Pancreas (tissue), 10 donors: ENCODE data around the gene SSNA1. TPM values are rescaled to one million over a fixed set of nuclear protein-coding genes. Genes with fewer than 3 reads are reported as not detected.
A peak's percentile ranks its signal among the peaks of the same experiment; 100 is the strongest.

ENCODE experiments used
- ATAC-seq, 4 donors: fragments of 200-7000 bp; cut with Tn5 transposase; one replicate each; pipeline versions ENCODE4 v1.8.0 to v1.9.1; 2020; ENCODE audit warnings: mild to moderate bottlenecking in 4 of 4, moderate library complexity in 4 of 4
- DNase-seq, 6 donors: peaks; one replicate each; pipeline ENCODE4 v3.0.0-alpha.2; 2020
- FAIRE-seq: peaks from 2 replicates; lab custom pipeline; 2012; peaks lifted over from hg19 to GRCh38; lab: Jason Lieb, UNC
- H3K27ac ChIP-seq, 4 donors: fragments of 200-600 bp; sonication (generic); 1 replicate in 3 of 4; 2 replicates in 1 of 4; pipeline versions ENCODE4 v1.5.0 to v1.8.0; 2020
- H3K27me3 ChIP-seq, 4 donors: fragments of 200-600 bp; one replicate each; pipeline ENCODE4 v1.8.0; 2021
- H3K36me3 ChIP-seq, 3 donors: fragments of 200-600 bp; sonication (generic) in 1 of 3; one replicate each; pipeline versions ENCODE4 v1.5.0 to v1.8.0; 2020 to 2021
- H3K4me1 ChIP-seq, 3 donors: fragments of 200-600 bp; one replicate each; pipeline ENCODE4 v1.8.0; 2021
- H3K4me3 ChIP-seq, 4 donors: fragments of 200-600 bp; sonication (generic) in 2 of 4; one replicate each; pipeline versions ENCODE4 v1.5.0 to v1.8.0; 2020 to 2021
- H3K9me3 ChIP-seq, 4 donors: fragments of 200-600 bp; one replicate each; pipeline ENCODE4 v1.8.0; 2021
- WGBS, 2 donors: extraction: QIAGEN DNeasy Blood & Tissue Kit; methylation state at CpG; one replicate each; pipeline ENCODE4 v1.1.7; 2013; 5-methylcytosine and 5-hydroxymethylcytosine counted together
- intact Hi-C, 3 donors: fragments of 100-400 bp; cut with DNase I; formaldehyde crosslinking; loops; one replicate each; pipeline versions ENCODE4 v1.11.1 to v1.14.2; 2022
- polyA plus RNA-seq, 2 donors: library from polyadenylated mRNA; stranded (reverse); fragments of 200-250 nt; gene quantifications; one replicate each; pipeline ENCODE4 v1.2.3, GENCODE V29; 2013
- total RNA-seq, 6 donors: library from RNA; stranded (reverse); fragmentation: NEBNext Ultra II Directional in 4 of 6; extraction: Animal tissue kit (Norgen Biotek cat#: 25700) in 4 of 6; gene quantifications; one replicate each; pipeline versions ENCODE4 v1.2.1 to v1.2.4, GENCODE V29; 2021 to 2023
- TF ChIP-seq, protein P1 (sequence below), 4 donors: fragments of 200-600 bp; sonication (generic) in 3 of 4; IDR thresholded peaks; one replicate each; pipeline versions ENCODE4 v1.5.0 to v1.8.0; 2021; ENCODE audit warnings: antibody characterized with exemption in 4 of 4
- donor health status: healthy with polysubstance abuse.
- donor health status: DM: no; HTN: no; CAD: no; lungs with moderate emphysema.
- donor health status: DM: no; HTN: no; CAD: no.
- donor health status: control.
- donor health status: control.
- donor health status: Bipolar disorder and iron deficiency.
- donor health status: DM: yes; HTN: yes; CAD: no.
- donor health status: DM: no; HTN: no; CAD: no.
- donor health status: DM: no; HTN: no; CAD: no.
- donor health status: DM: yes; HTN: yes; CAD: no.

The SSNA1 gene
- total and polyA plus RNA-seq, 8 donors: 30.8 to 81.0 (median 41.1) TPM

GRCh38 chr9:137145731-137146526 lies 42.5 kb upstream of the SSNA1 start:
- FAIRE-seq: no peak
- TF ChIP-seq, protein P1, sequence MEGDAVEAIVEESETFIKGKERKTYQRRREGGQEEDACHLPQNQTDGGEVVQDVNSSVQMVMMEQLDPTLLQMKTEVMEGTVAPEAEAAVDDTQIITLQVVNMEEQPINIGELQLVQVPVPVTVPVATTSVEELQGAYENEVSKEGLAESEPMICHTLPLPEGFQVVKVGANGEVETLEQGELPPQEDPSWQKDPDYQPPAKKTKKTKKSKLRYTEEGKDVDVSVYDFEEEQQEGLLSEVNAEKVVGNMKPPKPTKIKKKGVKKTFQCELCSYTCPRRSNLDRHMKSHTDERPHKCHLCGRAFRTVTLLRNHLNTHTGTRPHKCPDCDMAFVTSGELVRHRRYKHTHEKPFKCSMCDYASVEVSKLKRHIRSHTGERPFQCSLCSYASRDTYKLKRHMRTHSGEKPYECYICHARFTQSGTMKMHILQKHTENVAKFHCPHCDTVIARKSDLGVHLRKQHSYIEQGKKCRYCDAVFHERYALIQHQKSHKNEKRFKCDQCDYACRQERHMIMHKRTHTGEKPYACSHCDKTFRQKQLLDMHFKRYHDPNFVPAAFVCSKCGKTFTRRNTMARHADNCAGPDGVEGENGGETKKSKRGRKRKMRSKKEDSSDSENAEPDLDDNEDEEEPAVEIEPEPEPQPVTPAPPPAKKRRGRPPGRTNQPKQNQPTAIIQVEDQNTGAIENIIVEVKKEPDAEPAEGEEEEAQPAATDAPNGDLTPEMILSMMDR (IDR thresholded peaks at IDR 0.05): no peak
- no peaks in the 10 kb centered on the region for H3K4me1 ChIP-seq
- H3K27ac ChIP-seq: no peak overlapping the region
- 34 to 45% methylated on average over 33 to 48 of the region's 49 CpGs for WGBS, 2 donors
- DNase-seq: peak in 2 of 6 donors; percentile 27 to 60
- H3K4me3 ChIP-seq: no peak overlapping the region
- no peaks in the 10 kb centered on the region for H3K27me3 ChIP-seq
- no peaks in the 10 kb centered on the region for H3K36me3 ChIP-seq
- ATAC-seq: no peak
- intact Hi-C loops: no loop called here
- no peaks in the 10 kb centered on the region for H3K9me3 ChIP-seq

GRCh38 chr9:137146527-137146918 lies 42.0 kb upstream of the SSNA1 start:
- H3K27ac ChIP-seq: no peak overlapping the region
- ATAC-seq: no peak
- intact Hi-C loops: no loop called here
- 42 to 49% methylated on average over 9 of the region's 9 CpGs for WGBS, 2 donors
- no peaks in the 10 kb centered on the region for H3K4me1 ChIP-seq
- TF ChIP-seq, protein P1 (IDR thresholded peaks at IDR 0.05): no peak
- no peaks in the 10 kb centered on the region for H3K9me3 ChIP-seq
- no peaks in the 10 kb centered on the region for H3K27me3 ChIP-seq
- DNase-seq: peak in 2 of 6 donors; percentile 16 to 45
- H3K4me3 ChIP-seq: no peak overlapping the region
- FAIRE-seq: no peak
- no peaks in the 10 kb centered on the region for H3K36me3 ChIP-seq

- no peaks in the 10 kb centered on the region for H3K9me3 ChIP-seq
- H3K4me1 ChIP-seq: no peaks in the 10 kb centered on the region
- 70 to 78% methylated on average over 25 to 26 of the region's 26 CpGs for WGBS, 2 donors
- H3K36me3 ChIP-seq: no peaks in the 10 kb centered on the region
- DNase-seq: peak in 2 of 6 donors; percentile 19 to 55
- no peak overlapping the region for H3K4me3 ChIP-seq
- no peaks in the 10 kb centered on the region for H3K27me3 ChIP-seq
- no peak overlapping the region for H3K27ac ChIP-seq
- TF ChIP-seq, protein P1 (IDR thresholded peaks at IDR 0.05): no peak
- intact Hi-C loops: no loop called here
- FAIRE-seq: no peak
- no peak for ATAC-seq
These were observed 41.2 kb upstream of the SSNA1 start for GRCh38 chr9:137147091-137147792.

DNA sequence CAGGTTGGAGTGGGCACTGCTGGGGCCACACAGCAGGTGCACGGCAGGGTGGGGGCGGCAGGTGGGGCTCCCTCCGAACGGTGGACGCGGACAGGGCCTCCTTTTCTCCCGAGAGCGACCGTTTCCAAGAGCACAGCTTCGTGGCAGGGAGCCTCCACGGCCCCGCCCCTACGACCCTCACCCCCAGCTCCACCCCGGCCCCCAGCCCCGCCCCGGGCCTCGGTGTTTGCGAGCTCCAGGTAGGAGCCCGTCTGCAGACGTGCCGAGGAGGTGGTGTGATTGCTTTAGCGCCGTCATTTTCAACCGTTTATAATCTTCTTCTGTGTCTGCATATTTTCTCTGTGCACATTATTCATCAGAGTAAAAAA lies 40.7 kb upstream of the SSNA1 start:
- TF ChIP-seq, protein P1 (IDR thresholded peaks at IDR 0.05): no peak
- ATAC-seq: no peak
- Histone ChIP-seq H3K4me3 (no peak overlapping the region), H3K9me3 (no peaks in the 10 kb centered on the region), H3K27ac (no peak overlapping the region), H3K4me1 (no peaks in the 10 kb centered on the region), H3K27me3 (no peaks in the 10 kb centered on the region), H3K36me3 (no peaks in the 10 kb centered on the region)
- WGBS, 2 donors: 30 to 34% methylated on average over 24 of the region's 24 CpGs
- no peak for FAIRE-seq
- no peak for DNase-seq
- intact Hi-C loops: no loop called here
